ENCODE results near the gene ASS1.

DNA sequence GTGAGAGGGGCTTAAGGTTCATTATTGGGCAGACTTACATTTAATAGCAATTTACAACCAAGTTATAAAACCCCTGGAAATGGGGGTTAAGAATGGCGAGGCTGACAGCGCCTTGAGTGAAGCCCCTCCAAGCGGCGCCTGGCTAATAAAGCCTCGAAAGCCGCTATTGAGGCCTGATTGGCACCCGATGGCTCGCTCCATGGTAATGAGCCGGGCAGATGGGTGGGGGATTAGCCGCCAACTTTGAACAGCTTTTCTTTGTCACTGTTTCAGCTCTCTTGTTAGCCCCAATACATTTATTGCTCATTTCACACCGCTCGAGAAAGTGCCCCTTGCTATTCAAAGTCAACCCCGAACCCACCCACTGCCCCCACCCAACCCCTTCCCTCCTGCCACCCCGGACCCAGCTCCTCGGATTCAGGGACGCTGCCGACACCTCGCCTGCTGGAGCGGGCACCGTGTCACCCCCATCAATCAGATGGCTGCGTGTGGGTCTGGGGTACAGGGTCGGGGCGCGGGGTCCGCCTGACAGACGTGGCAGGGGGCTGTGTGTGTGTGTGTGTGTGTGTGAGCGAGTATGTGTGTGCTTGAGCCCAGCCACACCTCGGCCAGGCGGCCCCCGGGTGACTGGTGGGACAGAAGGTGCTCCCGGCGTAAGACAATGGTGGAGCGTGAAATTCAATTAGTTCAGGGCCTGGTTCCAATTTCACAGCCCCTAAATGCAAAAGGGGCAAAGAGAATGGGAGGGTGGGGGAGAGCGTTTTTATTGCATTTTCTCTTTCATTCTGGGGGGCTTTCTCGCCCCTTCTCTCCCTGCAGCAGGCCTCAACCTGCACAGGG is 34.2 kb downstream of the ASS1 start:
- no peak for TF ChIP-seq POLR2A (IDR thresholded peaks at IDR 0.05; ENCODE audit: low read length)
- TF ChIP-seq GATA1 (IDR thresholded peaks at IDR 0.05; ENCODE audit: low read depth, low read length) = no peak
